Neutrophil (primary cell): ENCODE data around the gene NUDT8.
"Not testable (repeated sequence)": the region's sequence is repeated elsewhere in the genome, so short reads cannot be mapped to it uniquely, and the experiment has no call there.

ENCODE experiments used
- H3K27ac ChIP-seq: fragments of 200-600 bp; sonication (generic); 2 replicates; pipeline ENCODE4 v1.5.1; 2016; ENCODE audit warnings: mild to moderate bottlenecking, moderate library complexity
- H3K27me3 ChIP-seq: fragments of 200-600 bp; sonication (generic); 2 replicates; pipeline ENCODE4 v1.6.0; 2016; ENCODE audit warnings: mild to moderate bottlenecking
- H3K36me3 ChIP-seq: fragments of 200-600 bp; sonication (generic); 2 replicates; pipeline ENCODE4 v1.5.1; 2017
- H3K4me1 ChIP-seq, 2 experiments: fragments of 200-600 bp in 1 of 2; sonication (generic) in 1 of 2; 1 replicate in 1 of 2; 2 replicates in 1 of 2; pipeline versions ENCODE4 v1.5.1 to v1.6.1; 2013 to 2016; ENCODE audit warnings: low read depth in 1 of 2, low read length in 1 of 2, mild to moderate bottlenecking in 1 of 2, moderate library complexity in 1 of 2; ENCODE audit not compliant: control insufficient read depth in 1 of 2, insufficient read depth in 1 of 2
- H3K4me3 ChIP-seq, 2 experiments: fragments of 200-600 bp in 1 of 2; sonication (generic) in 1 of 2; 1 replicate in 1 of 2; 2 replicates in 1 of 2; pipeline ENCODE4 v1.5.1; 2013 to 2016; ENCODE audit warnings: low read depth in 1 of 2, low read length in 1 of 2, mild to moderate bottlenecking in 1 of 2, moderate library complexity in 1 of 2
- H3K9me3 ChIP-seq: fragments of 200-600 bp; sonication (generic); 2 replicates; pipeline ENCODE4 v1.5.1; 2016
- TF ChIP-seq, protein P1 (sequence below): fragments of 200-600 bp; sonication (generic); IDR thresholded peaks from 2 replicates; pipeline ENCODE4 v1.5.1; 2016; ENCODE audit warnings: antibody characterized with exemption

Gene NUDT8

DNA sequence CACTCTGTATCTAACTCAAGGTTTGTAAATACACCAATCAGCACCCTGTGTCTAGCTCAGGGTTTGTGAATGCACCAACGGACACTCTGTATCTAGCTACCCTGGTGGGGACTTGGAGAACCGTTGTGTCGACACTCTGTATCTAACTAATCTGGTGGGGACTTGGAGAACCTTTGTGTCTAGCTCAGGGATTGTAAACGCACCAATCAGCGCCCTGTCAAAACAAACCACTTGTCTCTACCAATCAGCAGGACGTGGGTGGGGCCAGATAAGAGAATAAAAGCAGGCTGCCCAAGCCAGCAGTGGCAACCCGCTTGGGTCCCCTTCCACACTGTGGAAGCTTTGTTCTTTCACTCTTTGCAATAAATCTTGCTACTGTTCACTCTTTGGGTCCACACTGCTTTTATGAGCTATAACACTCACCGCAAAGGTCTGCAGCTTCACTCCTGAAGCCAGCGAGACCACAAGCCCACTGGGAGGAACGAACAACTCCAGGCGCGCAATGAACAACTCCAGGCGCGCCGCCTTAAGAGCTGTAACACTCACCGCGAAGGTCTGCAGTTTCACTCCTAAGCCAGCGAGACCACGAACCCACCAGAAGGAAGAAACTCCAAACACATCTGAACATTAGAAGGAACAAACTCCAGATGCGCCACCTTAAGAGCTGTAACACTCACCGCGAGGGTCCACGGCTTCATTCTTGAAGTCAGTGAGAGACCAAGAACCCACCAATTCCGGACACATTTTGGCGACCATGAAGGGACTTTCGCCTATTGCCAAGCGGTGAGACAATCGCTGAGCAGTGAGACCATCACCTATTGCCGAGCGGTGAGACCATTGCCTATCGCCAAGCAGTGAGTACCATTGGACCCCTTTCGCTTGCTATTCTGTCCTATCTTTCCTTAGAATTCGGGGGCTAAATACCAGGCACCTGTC, 9.8 kb downstream of the NUDT8 start:
- H3K9me3 ChIP-seq, H3K27ac ChIP-seq, H3K4me3 ChIP-seq, H3K36me3 ChIP-seq, H3K4me1 ChIP-seq: not testable (repeated sequence)
- H3K27me3 ChIP-seq, result peaks cover 29% of the 10 kb centered on the region

DNA sequence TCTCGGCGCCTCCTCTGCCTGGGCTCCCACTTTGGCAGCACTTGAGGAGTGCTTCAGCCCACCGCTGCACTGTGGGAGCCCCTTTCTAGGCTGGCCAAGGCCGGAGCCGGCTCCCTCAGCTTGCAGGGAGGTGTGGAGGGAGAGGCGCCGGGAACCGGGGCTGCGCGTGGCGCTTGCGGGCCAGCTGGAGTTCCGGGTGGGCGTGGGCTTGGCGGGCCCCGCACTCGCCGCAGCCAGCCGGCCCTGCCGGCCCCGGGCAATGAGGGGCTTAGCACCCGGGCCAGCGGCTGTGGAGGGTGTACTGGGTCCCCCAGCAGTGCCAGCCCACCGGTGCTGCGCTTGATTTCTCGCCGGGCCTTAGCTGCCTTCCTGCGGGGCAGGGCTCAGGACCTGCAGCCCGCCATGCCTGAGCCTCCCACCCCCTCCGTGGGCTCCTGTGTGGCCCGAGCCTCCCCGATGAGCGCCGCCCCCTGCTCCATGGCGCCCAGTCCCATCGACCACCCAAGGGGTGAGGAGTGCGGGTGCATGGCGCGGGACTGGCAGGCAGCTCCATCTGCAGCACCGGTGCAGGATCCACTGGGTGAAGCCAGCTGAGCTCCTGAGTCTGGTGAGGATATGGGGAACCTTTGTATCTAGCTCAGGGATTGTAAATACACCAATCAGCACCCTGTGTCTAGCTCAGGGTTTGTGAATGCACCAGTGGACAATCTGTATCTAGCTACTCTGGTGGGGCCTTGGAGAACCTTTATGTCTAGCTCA, 10.7 kb downstream of the NUDT8 start:
- H3K27ac ChIP-seq, H3K9me3 ChIP-seq, H3K36me3 ChIP-seq, H3K4me1 ChIP-seq, H3K4me3 ChIP-seq: not testable (repeated sequence)
- H3K27me3 ChIP-seq, result peaks cover 29% of the 10 kb centered on the region

DNA sequence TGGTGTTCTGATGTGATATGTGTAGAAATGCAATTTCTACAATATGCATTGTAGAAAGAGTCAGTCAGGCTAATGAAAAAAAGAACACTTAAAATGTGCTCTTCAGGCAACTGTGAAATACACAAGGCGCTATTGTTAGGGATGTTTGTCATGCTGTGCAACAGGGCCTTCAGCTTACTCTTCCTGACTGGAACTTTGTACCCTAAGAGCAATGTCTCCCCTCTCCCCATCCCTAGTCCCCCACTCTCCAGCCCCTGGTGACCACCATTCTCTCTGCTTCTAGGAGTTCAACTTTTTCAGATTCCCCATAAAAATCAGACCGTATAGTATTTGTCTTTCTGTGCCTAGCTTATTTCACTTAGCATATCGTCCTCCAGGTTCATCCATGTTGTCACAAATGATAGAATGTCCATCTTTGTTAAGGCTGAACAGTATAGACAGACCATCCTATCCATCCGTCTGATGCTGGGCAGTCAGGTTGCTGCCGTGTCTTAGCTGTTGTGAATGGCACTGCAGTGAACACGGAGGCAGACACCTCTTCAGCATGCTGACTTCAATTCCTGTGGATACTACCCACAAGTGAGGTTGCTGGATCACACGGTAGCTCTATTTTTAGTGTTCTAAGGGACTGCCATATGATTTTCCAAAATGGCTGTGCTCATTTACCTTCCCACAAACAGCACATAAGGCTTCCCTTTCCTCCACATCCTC, 12.3 kb downstream of the NUDT8 start:
- no peak overlapping the region for H3K27ac ChIP-seq
- H3K9me3 ChIP-seq, result no peaks in the 10 kb centered on the region
- peaks cover 13% of the 10 kb centered on the region in 2 experiments for H3K4me1 ChIP-seq
- H3K27me3 ChIP-seq, result peaks cover 29% of the 10 kb centered on the region
- peaks cover 5% of the 10 kb centered on the region for H3K36me3 ChIP-seq
- no peak overlapping the region for H3K4me3 ChIP-seq
- TF ChIP-seq, protein P1, sequence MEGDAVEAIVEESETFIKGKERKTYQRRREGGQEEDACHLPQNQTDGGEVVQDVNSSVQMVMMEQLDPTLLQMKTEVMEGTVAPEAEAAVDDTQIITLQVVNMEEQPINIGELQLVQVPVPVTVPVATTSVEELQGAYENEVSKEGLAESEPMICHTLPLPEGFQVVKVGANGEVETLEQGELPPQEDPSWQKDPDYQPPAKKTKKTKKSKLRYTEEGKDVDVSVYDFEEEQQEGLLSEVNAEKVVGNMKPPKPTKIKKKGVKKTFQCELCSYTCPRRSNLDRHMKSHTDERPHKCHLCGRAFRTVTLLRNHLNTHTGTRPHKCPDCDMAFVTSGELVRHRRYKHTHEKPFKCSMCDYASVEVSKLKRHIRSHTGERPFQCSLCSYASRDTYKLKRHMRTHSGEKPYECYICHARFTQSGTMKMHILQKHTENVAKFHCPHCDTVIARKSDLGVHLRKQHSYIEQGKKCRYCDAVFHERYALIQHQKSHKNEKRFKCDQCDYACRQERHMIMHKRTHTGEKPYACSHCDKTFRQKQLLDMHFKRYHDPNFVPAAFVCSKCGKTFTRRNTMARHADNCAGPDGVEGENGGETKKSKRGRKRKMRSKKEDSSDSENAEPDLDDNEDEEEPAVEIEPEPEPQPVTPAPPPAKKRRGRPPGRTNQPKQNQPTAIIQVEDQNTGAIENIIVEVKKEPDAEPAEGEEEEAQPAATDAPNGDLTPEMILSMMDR, result no peak

DNA sequence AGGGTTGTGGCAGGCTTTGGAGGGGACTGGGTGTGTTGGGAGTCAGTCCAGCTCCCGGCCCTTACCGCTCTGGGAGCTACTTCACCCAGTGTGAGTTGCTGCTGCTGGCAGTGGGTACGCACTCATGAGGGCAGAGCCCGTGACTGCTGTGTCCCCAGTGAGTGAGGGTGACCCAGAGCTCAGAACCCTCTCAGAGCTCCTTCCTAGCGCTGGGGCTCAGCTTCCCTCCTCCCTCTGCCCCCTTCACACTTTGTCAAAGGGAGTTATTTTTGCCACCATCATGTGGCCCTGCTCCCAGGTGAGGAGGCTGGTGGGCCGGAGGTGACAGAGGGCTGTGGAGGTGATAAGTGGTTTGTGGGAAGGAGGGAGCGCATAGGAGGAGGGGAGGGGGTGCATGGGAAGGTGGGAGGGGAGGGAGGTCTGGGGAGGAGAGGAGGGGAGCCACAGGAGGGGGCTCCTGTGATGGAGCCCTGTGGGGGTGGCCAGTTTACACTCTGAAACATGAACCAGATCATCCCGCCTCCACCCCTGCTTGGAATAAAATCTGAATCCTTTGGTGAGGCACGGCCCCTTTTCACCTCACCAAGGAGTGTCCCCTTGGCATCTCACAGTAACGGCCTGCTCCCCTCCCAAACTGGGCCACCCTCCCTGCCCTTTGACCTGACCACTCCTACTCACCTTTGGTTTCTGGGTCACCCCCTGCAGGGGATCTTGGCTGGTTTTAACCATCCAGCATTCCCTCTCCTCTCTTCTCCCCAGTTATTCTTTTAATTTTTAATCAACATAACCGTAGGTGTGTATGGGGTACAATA, 13.1 kb downstream of the NUDT8 start:
- Histone ChIP-seq H3K9me3 (no peaks in the 10 kb centered on the region), H3K27ac (no peak overlapping the region), H3K27me3 (peaks cover 29% of the 10 kb centered on the region), H3K36me3 (peaks cover 13% of the 10 kb centered on the region), H3K4me3 (no peak overlapping the region), H3K4me1 (peaks cover 13% of the 10 kb centered on the region in 2 experiments)
- TF ChIP-seq, protein P1, result no peak

DNA sequence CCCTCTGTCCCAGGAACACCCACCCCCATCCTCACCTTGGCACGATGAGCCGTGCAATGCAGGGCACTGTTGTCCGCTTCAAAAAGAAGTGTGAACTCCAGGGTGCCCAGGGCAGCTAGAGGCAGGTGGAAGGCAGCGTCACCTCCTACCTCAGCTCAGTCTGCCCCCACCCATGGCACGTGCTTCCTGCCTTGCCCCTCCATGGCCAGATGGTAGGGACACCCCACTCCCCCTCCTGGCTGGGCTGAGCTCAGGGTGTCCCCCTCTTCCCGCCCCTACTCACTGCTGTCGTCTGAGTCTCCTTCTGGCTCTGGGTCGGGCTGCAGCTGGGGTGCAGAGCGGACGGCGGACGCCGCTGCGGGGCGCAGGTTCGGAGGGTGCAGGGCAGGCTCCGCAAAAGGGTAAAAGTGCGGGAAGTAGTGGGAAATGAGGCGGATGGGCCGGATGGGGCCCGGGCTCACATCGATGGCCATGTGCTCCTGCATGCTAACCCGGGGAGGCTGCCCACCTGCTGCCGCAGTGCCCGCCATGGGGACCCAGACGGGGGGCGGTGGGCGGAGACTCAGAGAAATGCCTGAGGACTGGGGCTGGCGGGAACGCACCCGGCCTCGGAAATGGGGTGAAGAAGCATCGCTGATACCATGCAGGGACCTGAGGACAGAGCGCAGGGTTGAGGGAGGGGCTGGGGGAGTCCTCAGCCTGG, 13.9 kb downstream of the NUDT8 start:
- H3K27ac ChIP-seq, result no peak overlapping the region
- no peaks in the 10 kb centered on the region for H3K9me3 ChIP-seq
- TF ChIP-seq, protein P1, result no peak
- H3K36me3 ChIP-seq, result peaks cover 20% of the 10 kb centered on the region
- peaks cover 13% of the 10 kb centered on the region in 2 experiments for H3K4me1 ChIP-seq
- no peak overlapping the region for H3K4me3 ChIP-seq
- peaks cover 29% of the 10 kb centered on the region for H3K27me3 ChIP-seq
